ENCODE data around the gene ANKAR.

The ANKAR gene, protein sequence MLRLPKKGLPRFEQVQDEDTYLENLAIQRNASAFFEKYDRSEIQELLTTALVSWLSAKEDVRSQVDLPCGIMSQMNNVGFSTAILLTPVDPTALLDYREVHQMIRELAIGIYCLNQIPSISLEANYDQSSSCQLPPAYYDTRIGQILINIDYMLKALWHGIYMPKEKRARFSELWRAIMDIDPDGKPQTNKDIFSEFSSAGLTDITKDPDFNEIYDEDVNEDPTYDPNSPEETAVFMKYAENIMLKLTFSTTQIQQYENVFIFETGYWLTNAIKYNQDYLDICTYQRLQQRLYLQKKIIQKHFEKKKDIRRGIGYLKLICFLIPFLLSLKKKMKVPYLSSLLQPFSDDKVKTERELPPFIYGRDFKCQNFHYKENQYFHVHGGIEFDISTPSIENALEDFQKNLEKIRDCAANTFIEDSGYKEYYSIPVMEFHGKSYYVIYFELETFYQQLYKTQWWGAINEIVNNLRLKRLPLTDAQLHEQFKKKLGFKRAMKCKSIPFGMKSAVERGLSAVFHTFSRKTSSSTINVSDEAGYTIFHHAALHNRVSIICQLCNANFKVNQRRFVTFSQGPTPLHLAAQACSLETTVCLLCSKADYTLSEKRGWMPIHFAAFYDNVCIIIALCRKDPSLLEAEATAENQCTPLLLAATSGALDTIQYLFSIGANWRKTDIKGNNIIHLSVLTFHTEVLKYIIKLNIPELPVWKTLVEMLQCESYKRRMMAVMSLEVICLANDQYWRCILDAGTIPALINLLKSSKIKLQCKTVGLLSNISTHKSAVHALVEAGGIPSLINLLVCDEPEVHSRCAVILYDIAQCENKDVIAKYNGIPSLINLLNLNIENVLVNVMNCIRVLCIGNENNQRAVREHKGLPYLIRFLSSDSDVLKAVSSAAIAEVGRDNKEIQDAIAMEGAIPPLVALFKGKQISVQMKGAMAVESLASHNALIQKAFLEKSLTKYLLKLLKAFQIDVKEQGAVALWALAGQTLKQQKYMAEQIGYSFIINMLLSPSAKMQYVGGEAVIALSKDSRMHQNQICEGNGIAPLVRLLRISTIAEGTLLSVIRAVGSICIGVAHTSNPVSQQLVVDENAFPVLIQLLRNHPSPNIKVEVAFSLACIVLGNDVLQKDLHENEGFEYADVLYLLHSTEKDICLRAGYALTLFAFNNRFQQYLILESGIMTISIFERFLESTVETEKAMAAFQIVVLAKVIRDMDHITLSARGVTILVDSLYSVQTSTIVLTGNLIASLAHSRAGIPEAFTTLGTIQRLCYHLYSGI (N-terminal part only)

DNA sequence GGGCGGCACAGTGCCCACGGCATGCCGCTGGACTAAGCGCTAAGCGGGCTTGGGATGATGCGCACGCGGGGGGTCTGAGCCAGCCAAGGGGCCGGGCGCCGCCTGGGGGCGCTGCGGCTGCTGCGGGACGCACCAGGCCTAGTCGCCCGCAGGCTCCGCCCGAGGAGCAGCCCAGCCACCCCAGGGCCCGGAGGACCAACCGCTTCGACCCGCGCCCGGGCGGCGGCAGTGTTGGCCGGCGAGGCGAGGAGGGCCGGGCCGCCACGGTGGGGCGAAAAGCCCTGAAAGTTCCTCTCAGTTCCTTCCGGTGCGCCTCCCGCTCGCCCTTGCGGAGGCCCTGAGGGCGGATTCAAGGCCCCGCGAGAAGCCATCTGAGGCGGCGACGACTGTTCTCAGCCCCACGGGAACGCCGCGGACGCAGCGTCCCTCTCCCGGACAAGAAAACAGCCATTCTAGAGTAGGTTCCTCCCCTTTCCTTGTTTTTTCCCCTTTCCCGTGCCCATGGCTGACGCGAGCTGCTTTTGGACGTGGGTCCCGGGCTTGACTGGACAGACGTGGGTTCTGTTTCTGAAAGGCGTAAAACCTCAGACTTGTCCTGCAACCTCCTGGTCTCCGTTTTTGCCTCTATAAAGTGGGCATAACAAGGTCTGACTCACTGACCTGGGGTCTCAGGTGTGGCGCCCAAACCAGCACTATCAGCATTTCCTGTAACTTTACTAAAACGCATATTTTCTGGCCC lies at the start of gene ANKAR:
TSS of gene ANKAR (plus strand) at position 297 of the 739 bp plus-strand sequence. CDS start 1,821 bp downstream, outside the sequence.
- TF ChIP-seq TARDBP (IDR thresholded peaks at IDR 0.05) (no peak), ELF4 (IDR thresholded peaks at IDR 0.05) (no peak), BHLHE40 (IDR thresholded peaks at IDR 0.05; ENCODE audit: borderline replicate concordance) (no peak)
- TF ChIP-seq, protein P1, sequence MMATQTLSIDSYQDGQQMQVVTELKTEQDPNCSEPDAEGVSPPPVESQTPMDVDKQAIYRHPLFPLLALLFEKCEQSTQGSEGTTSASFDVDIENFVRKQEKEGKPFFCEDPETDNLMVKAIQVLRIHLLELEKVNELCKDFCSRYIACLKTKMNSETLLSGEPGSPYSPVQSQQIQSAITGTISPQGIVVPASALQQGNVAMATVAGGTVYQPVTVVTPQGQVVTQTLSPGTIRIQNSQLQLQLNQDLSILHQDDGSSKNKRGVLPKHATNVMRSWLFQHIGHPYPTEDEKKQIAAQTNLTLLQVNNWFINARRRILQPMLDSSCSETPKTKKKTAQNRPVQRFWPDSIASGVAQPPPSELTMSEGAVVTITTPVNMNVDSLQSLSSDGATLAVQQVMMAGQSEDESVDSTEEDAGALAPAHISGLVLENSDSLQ (IDR thresholded peaks at IDR 0.05): no peak
- DNase-seq (ENCODE audit: extremely low spot score): no peak
- POLR2A ChIA-PET: no interaction called here
- CTCF ChIA-PET: no interaction called here

DNA sequence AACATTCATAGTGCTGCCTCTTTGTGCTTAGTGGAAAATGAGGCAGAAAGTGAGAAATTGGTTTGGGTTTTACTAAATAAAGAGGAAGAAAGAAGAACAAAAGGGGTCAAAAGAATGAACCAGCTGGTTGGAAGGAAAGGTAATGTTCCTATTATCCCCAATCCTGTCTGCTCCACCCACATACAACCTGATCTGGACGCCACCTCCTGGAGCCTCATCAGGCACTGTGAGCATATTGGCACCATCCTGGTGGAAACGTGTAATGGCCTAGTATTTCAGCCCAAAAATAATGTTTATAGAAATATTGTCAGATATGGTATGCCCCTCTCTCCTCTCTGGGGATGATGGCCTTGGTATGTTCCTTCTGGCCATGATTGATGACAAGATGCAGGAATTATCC lies 48.8 kb upstream of the ANKAR start:
- DNase-seq (ENCODE audit: extremely low spot score): no peak
- TF ChIP-seq CTBP1 (IDR thresholded peaks at IDR 0.05; ENCODE audit: borderline replicate concordance): no peak
- TF ChIP-seq ARNT (IDR thresholded peaks at IDR 0.05): no peak
- ChIA-PET CTCF (no interaction called here), POLR2A (no interaction called here)

DNA sequence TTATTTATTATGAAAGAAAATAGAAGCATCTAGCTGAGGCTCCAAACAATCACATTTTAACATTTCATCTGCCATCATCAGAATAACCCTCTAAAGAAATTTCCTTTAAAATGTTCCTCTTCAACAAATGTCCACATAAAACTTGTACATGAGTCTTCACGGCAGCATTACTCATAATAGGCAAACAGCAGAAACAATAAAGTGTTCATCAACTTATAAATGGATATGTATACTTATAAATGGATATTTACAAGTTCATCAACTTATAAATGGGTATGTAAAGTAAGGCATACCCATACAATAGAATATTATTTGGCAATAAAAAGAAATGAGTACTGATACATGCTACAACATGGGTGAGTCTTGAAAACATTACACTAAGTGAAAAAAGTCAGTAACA lies 46.7 kb upstream of the ANKAR start:
- DNase-seq (ENCODE audit: extremely low spot score): no peak

DNA sequence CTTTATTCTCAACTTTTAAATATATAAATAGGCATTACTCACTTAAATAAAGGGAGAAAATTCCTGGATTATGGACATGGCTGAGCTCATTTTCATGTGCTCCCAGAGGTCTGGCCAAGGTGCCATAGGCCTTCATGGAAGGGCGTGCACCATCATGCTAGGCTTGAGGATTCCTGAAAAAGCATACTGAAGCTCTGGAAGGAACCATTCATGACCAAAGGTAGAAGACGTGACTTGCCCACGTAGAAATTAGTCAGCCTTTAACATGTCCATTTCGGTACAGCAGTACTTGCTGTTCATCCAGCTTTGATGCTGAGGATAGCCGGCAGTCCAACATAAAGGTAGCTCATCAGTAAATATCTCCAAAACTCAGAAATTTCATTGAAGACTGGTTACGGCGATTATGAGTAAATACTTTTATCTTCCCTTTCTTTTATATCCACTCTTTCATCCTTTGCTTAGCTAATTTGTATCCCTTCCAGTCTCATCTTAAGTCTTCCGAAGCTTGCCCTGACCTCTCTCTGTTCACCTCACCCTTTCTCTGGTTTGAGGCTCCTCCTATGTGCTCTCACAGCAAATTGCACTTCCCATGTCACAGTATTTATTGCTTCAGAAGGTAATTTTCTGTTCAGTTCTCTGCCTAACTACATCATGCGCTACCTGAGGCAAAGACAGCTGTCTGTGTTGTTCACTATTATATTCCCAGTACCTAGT lies 45.5 kb upstream of the ANKAR start:
- TF ChIP-seq TARDBP (IDR thresholded peaks at IDR 0.05) (no peak), HDGF (IDR thresholded peaks at IDR 0.05; ENCODE audit: borderline replicate concordance) (no peak), L3MBTL2 (conservative IDR thresholded peaks at IDR 0.05) (no peak), SUZ12 (IDR thresholded peaks at IDR 0.05) (no peak), CTBP1 (IDR thresholded peaks at IDR 0.05; ENCODE audit: borderline replicate concordance) (no peak), BHLHE40 (IDR thresholded peaks at IDR 0.05; ENCODE audit: borderline replicate concordance) (no peak), LEF1 (IDR thresholded peaks at IDR 0.05; ENCODE audit: borderline replicate concordance) (no peak), FOXA1 (IDR thresholded peaks at IDR 0.05) (no peak)
- TF ChIP-seq, protein P1 (IDR thresholded peaks at IDR 0.05): no peak
- no peak for DNase-seq (ENCODE audit: extremely low spot score)
- ChIA-PET CTCF (no interaction called here), POLR2A (interaction anchor here (1.4 kb wide), 1 partner anchor 49 kb away, joined by 4 read pairs; the partner anchor contains the start of gene SLC40A1)

More for the DNA sequence above, 46.7 kb upstream of the ANKAR start:
- TF ChIP-seq ARNT (IDR thresholded peaks at IDR 0.05): no peak
- TF ChIP-seq FOXK2 (IDR thresholded peaks at IDR 0.05): no peak
- no peak for TF ChIP-seq ELF4 (IDR thresholded peaks at IDR 0.05)
- TF ChIP-seq FOXM1 (IDR thresholded peaks at IDR 0.05; ENCODE audit: borderline replicate concordance): no peak
- TF ChIP-seq BHLHE40 (IDR thresholded peaks at IDR 0.05; ENCODE audit: borderline replicate concordance): no peak
- no peak for TF ChIP-seq LEF1 (IDR thresholded peaks at IDR 0.05; ENCODE audit: borderline replicate concordance)
- no peak for TF ChIP-seq FOXA1 (IDR thresholded peaks at IDR 0.05)
- TF ChIP-seq, protein P1 (IDR thresholded peaks at IDR 0.05): no peak
- TF ChIP-seq HDGF (IDR thresholded peaks at IDR 0.05; ENCODE audit: borderline replicate concordance): no peak
- no peak for TF ChIP-seq SP1 (IDR thresholded peaks at IDR 0.05)
- TF ChIP-seq L3MBTL2 (conservative IDR thresholded peaks at IDR 0.05): no peak
- no peak for TF ChIP-seq CTBP1 (IDR thresholded peaks at IDR 0.05; ENCODE audit: borderline replicate concordance)
- no peak for TF ChIP-seq SUZ12 (IDR thresholded peaks at IDR 0.05)
- TF ChIP-seq TARDBP (IDR thresholded peaks at IDR 0.05): no peak
- no peak for TF ChIP-seq ZNF384 (IDR thresholded peaks at IDR 0.05)
- TF ChIP-seq NFRKB (IDR thresholded peaks at IDR 0.05): no peak
- POLR2A ChIA-PET: no interaction called here
- CTCF ChIA-PET: no interaction called here
